Uterus (tissue), 4 donors: ENCODE measurements around the gene RNASE13. TPM values are rescaled to one million over a fixed set of nuclear protein-coding genes. Genes with fewer than 3 reads are reported as not detected.
"Not testable (repeated sequence)": the region's sequence is repeated elsewhere in the genome, so short reads cannot be mapped to it uniquely, and the experiment has no call there.

Experiments
- DNase-seq, 2 donors: peaks; one replicate each; pipeline ENCODE4 v3.0.0-alpha.2; 2019 to 2020
- H3K27ac ChIP-seq, 2 donors: fragments of 200-600 bp; sonication (generic); 1 replicate in 1 of 2; 2 replicates in 1 of 2; pipeline ENCODE4 v1.5.1; 2016 to 2018
- H3K27me3 ChIP-seq, 2 donors: fragments of 200-600 bp; sonication (generic); one replicate each; pipeline ENCODE4 v1.5.1; 2018 to 2019; ENCODE audit warnings: control low read depth in 1 of 2
- H3K36me3 ChIP-seq, 2 donors: fragments of 200-600 bp; sonication (generic); one replicate each; pipeline ENCODE4 v1.5.1; 2019; ENCODE audit warnings: control low read depth in 1 of 2
- H3K4me1 ChIP-seq, 2 donors: fragments of 200-600 bp; sonication (generic); one replicate each; pipeline ENCODE4 v1.5.1; 2018 to 2019; ENCODE audit warnings: control low read depth in 1 of 2
- H3K4me3 ChIP-seq, 2 donors: fragments of 200-600 bp; sonication (generic); 1 replicate in 1 of 2; 2 replicates in 1 of 2; pipeline ENCODE4 v1.5.1; 2018 to 2019; ENCODE audit warnings: mild to moderate bottlenecking in 1 of 2
- H3K9me3 ChIP-seq, 2 donors: fragments of 200-600 bp; sonication (generic); one replicate each; pipeline ENCODE4 v1.5.1; 2019; ENCODE audit warnings: control low read depth in 1 of 2
- POLR2A ChIP-seq, 2 donors: fragments of 450-650 bp; IDR thresholded peaks; one replicate each; pipeline ENCODE4 v1.6.1; 2016; ENCODE audit warnings: antibody characterized with exemption in 2 of 2, mild to moderate bottlenecking in 1 of 2, moderate library complexity in 1 of 2
- intact Hi-C: fragments of 100-400 bp; cut with DNase I; formaldehyde crosslinking; loops from one replicate; pipeline ENCODE4 v1.15.1; 2023; ENCODE audit warnings: low total_unique reads
- total RNA-seq, 4 donors: library from RNA; depleted of rRNA in 3 of 4; stranded (reverse); fragments of >200 nt in 3 of 4; gene quantifications; one replicate each; pipeline versions ENCODE4 v1.1.0 to v1.2.4, GENCODE V29; 2014 to 2023
- TF ChIP-seq, protein P1 (sequence below), 4 experiments: fragments of 200-600 bp in 2 of 4; fragments of 450-650 bp in 2 of 4; sonication (generic) in 2 of 4; IDR thresholded peaks; one replicate each; pipeline ENCODE4 v1.5.1; 2016 to 2019; ENCODE audit warnings: antibody characterized with exemption in 4 of 4, mild to moderate bottlenecking in 2 of 4, moderate library complexity in 1 of 4
- donor health status: DM: yes; HTN: yes; CAD: no.

RNASE13 gene
- total RNA-seq, 4 donors from 2014 or later: not detected

DNA sequence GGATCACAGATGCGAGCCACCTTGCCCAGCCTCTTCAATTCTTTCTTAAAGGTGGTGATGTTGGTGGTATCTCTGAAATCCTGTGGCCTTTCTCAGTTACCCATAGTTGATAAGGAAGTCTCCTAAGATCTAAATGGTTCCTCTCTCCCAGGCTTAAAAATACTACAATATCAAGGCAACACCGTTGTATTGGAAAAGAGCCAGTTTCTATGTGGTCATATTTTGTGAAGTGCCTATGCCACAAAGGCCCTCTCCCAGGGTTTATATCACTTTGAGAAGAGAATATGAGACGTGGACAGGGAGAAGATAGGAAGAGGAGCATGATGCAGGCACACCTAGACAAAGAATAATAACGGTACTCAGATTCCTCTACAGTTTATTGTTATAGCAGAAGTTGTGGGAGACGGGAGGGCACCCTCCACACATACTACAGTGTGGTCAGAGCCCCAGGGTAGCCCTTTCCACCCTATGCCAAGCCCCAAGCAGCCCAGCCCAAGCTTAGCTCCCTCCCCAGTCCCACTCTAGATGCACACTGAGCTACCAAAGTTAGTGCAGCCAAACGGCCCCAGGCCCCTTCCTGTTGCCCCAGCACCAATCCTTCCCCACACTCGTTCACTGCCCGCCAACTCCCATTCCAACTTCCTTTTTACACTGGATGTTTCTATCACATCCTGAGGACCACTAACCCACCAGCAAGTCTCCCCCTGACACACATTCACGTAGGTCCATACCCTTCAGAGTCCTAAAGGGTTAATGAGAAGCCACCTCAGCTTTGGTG, 18.0 kb downstream of the RNASE13 start:
- TF ChIP-seq, protein P1, sequence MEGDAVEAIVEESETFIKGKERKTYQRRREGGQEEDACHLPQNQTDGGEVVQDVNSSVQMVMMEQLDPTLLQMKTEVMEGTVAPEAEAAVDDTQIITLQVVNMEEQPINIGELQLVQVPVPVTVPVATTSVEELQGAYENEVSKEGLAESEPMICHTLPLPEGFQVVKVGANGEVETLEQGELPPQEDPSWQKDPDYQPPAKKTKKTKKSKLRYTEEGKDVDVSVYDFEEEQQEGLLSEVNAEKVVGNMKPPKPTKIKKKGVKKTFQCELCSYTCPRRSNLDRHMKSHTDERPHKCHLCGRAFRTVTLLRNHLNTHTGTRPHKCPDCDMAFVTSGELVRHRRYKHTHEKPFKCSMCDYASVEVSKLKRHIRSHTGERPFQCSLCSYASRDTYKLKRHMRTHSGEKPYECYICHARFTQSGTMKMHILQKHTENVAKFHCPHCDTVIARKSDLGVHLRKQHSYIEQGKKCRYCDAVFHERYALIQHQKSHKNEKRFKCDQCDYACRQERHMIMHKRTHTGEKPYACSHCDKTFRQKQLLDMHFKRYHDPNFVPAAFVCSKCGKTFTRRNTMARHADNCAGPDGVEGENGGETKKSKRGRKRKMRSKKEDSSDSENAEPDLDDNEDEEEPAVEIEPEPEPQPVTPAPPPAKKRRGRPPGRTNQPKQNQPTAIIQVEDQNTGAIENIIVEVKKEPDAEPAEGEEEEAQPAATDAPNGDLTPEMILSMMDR (IDR thresholded peaks at IDR 0.05): no peak
- TF ChIP-seq POLR2A (IDR thresholded peaks at IDR 0.05): no peak
- intact Hi-C loops: no loop called here
- no peak for DNase-seq
- no peaks in the 10 kb centered on the region for H3K27me3 ChIP-seq
- no peaks in the 10 kb centered on the region for H3K9me3 ChIP-seq
- peaks cover 3 to 4% of the 10 kb centered on the region in 2 donors for H3K4me1 ChIP-seq
- H3K27ac ChIP-seq: peak overlapping the region in 1 of 2 donors; percentile 21
- no peak overlapping the region for H3K4me3 ChIP-seq
- H3K36me3 ChIP-seq: no peaks in the 10 kb centered on the region

DNA sequence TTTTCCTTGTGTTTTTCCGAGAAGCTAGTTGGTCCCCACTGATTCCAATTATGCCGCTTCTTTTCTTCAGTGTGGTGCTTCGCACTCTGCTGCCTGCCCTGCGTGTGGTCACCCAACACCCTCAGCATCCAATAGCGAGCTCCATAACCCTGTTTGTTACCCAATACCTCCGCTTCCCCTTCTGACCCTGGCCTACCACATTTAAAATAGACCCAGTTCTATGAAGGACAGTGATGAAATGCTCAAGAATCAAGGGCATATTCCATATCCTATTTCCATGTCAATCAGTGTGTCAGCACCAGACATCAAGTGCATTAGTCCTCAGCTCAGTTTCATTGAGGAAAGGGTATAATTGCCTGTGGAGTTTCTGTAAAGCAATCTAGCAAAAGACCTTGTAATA, 19.3 kb downstream of the RNASE13 start:
- Histone ChIP-seq H3K27ac (peak overlapping the region; percentile 6 to 61), H3K27me3 (no peaks in the 10 kb centered on the region), H3K4me1 (peaks cover 3 to 4% of the 10 kb centered on the region in 2 donors), H3K4me3 (no peak overlapping the region), H3K36me3 (no peaks in the 10 kb centered on the region), H3K9me3 (no peaks in the 10 kb centered on the region)
- no peak for TF ChIP-seq POLR2A (IDR thresholded peaks at IDR 0.05)
- TF ChIP-seq, protein P1 (IDR thresholded peaks at IDR 0.05): no peak
- intact Hi-C loops: no loop called here
- DNase-seq: no peak

DNA sequence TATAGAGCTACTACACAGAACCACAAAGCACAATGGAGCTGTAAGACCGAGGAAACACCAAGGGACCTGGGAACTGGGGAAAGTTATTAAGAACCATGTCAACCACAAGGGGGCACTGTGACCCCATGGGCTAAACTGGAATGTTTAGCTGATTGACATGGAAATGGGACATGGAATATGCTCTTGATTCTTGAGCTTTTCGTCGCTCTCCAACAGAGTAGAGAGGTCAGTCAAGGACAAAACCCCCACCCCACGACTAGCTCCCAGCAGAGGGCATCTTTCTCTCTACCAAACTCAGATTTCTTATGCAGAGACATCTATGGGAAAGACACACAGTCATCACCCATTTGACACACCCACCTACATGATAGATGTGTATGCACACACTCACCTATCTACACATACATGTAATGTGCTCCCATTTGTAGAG, 19.8 kb downstream of the RNASE13 start:
- H3K27me3 ChIP-seq: no peaks in the 10 kb centered on the region
- peaks cover 3 to 4% of the 10 kb centered on the region in 2 donors for H3K4me1 ChIP-seq
- TF ChIP-seq, protein P1 (IDR thresholded peaks at IDR 0.05): peak; percentile 96 to 98 (median 97)
- TF ChIP-seq POLR2A (IDR thresholded peaks at IDR 0.05): no peak
- no peaks in the 10 kb centered on the region for H3K9me3 ChIP-seq
- intact Hi-C loops: no loop called here
- peak overlapping the region; percentile 41 to 61 for H3K27ac ChIP-seq
- no peak overlapping the region for H3K4me3 ChIP-seq
- no peaks in the 10 kb centered on the region for H3K36me3 ChIP-seq
- peak; percentile 85 to 91 for DNase-seq

DNA sequence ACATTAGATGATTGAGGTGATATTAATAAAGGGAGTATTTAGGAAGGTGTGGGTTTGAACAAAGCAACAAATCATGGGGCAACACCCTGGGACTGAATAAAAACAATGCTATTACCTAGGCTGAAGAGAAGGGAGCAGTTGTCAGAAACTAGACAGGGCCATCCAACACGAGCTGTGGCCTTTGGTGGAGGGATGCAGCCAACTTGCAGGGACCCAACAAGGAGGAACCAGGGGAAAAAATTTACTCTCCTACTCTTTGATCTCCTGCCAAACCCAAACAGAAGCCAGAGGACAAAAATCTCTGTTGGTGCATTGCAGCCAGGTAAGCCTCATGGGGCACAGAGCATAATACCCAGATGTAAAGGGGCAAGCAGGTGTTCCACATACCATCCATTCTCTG, 23.5 kb downstream of the RNASE13 start:
- TF ChIP-seq POLR2A (IDR thresholded peaks at IDR 0.05): no peak
- TF ChIP-seq, protein P1 (IDR thresholded peaks at IDR 0.05): no peak

DNA sequence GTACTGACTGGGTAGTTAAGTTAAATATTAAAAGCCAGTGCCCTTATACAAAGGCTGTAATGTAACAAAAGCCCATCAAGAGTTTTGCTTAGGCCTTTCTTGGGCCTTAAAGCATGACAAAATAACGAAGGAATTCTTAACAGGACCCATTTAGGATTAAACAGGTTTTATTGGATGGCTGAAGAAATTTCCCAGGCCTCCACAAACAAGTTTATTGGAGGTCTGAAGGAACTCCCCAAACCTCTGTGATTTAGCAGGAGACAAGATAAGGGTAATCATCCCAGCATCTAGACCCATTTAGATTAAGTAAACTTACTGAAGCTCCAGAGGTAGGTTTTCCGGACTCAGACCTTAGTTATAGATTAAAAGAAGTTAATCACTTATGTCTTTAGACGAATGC, 24.9 kb downstream of the RNASE13 start:
- H3K27ac ChIP-seq, H3K4me3 ChIP-seq, H3K4me1 ChIP-seq, H3K9me3 ChIP-seq, H3K27me3 ChIP-seq, intact Hi-C loops, H3K36me3 ChIP-seq, DNase-seq: not testable (repeated sequence)

More for the DNA sequence above, 23.5 kb downstream of the RNASE13 start:
- Histone ChIP-seq H3K4me3 (no peak overlapping the region), H3K36me3 (no peaks in the 10 kb centered on the region), H3K4me1 (peaks cover 3 to 4% of the 10 kb centered on the region in 2 donors), H3K27me3 (no peaks in the 10 kb centered on the region), H3K9me3 (no peaks in the 10 kb centered on the region), H3K27ac (no peak overlapping the region)
- intact Hi-C loops: no loop called here
- no peak for DNase-seq
